Choroid plexus epithelial cell (primary cell): ENCODE measurements around the gene RBM22.

ENCODE experiments used
- DNase-seq: peaks from one replicate; pipeline ENCODE4 v3.0.0-alpha.2; 2010; ENCODE audit warnings: low read depth
- H3K4me3 ChIP-seq: 2 replicates; pipeline ENCODE4 v1.5.1; 2011; ENCODE audit warnings: low read depth, mild to moderate bottlenecking, control low read depth, low read length, moderate library complexity
- TF ChIP-seq, protein P1 (sequence below): conservative IDR thresholded peaks from 2 replicates; pipeline ENCODE4 v1.5.1; 2011; ENCODE audit warnings: low read depth, mild to moderate bottlenecking, control low read depth, inconsistent platforms, low read length, moderate library complexity

The RBM22 gene

DNA sequence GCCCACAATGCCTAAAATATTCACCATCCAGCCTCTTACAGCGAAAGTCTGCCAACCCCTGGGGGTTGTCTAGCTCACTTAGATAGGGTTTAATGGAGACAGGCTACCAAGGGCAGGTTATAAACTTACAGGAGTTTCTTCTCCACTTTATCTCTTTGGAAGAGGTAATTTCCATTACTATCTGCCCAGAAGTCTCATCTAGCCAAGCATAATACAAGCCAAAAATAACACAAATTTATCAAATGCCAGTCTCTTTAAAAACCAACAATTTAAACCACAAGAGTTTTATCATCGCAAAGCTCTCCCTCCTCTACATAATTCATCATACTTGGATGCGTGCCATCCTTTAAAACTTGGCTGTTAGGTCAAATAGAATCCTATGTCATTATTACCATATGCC, 6.2 kb downstream of the RBM22 start:
- TF ChIP-seq, protein P1, sequence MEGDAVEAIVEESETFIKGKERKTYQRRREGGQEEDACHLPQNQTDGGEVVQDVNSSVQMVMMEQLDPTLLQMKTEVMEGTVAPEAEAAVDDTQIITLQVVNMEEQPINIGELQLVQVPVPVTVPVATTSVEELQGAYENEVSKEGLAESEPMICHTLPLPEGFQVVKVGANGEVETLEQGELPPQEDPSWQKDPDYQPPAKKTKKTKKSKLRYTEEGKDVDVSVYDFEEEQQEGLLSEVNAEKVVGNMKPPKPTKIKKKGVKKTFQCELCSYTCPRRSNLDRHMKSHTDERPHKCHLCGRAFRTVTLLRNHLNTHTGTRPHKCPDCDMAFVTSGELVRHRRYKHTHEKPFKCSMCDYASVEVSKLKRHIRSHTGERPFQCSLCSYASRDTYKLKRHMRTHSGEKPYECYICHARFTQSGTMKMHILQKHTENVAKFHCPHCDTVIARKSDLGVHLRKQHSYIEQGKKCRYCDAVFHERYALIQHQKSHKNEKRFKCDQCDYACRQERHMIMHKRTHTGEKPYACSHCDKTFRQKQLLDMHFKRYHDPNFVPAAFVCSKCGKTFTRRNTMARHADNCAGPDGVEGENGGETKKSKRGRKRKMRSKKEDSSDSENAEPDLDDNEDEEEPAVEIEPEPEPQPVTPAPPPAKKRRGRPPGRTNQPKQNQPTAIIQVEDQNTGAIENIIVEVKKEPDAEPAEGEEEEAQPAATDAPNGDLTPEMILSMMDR = no peak
- H3K4me3 ChIP-seq = no peak overlapping the region
- DNase-seq = peak; percentile 53

DNA sequence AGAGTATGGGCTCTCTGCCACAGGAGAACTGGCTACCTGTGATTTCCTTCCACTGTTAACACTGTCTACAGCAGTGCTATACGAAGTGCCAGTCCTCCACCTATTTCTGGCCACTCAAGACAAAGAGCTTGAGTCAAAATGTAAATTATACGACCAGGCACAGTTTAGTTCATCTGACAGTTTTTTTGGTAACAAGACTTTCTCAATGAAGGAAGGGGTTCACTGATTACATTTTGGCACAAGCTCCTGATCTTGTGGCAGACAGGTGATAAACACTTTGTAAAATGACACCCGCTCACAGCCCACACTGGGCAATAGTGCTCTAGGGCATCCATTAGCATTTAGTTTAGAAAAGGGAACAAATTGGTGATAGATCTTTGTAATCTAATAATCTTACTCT, 8.6 kb downstream of the RBM22 start:
- TF ChIP-seq, protein P1 = no peak
- no peak for DNase-seq

DNA sequence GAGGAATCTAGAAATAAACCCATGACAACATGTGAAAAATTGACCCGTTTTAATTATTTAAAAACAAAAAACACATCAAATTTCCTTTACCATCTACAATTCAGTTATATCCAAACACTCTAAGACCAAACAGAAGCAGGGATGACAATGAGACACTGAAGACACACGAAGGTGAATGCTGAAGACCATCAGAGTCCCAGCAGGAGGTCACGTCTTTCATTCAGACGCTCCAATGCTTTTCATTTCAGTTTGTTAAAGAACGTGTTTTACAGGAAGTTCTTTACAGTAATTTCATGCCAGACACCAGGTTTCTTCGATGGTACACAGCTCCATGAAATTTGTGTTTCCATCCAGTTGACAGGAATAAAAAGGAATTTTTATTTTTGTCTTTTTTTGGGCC, 10.1 kb downstream of the RBM22 start:
- no peak overlapping the region for H3K4me3 ChIP-seq
- TF ChIP-seq, protein P1 = no peak
- no peak for DNase-seq

More for the DNA sequence above, 8.6 kb downstream of the RBM22 start:
- H3K4me3 ChIP-seq = no peak overlapping the region

DNA sequence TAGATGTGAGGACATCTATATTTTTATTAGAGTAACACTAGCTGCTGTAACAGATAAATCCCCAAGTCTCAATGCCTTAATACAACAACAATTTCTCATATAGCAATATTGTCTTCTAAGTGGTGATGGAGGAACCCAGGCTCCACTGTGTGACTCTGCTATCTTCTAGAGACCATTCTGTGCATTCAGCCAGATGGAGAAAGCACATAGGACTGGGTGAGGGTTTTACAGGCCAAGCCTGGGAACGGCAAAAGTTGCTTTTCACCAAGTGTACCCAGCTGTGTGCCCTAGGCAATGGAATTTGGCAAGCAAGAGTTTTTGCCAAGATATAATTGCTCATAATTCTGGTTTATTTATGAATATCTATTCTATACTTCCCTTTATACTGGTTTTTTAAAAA, 11.7 kb downstream of the RBM22 start:
- no peak overlapping the region for H3K4me3 ChIP-seq
- TF ChIP-seq, protein P1 = no peak
- DNase-seq = no peak

DNA sequence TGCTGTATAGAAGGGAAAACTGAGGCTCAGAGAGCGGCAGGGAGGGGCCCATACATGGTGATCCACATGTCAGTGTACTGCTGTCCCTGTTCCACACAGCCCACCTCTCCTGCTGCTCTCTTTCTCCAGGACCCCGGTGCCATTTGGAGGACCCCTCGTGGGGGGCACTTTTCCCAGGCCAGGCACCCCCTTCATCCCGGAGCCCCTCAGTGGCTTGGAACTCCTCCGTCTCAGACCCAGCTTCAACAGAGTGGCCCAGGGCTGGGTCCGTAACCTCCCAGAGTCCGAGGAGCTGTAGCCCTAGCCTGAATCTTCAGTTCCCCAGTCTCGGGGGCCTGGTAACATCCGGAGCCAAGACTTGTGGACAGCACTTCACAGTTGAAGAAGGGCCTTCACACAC, 24.3 kb downstream of the RBM22 start:
- TF ChIP-seq, protein P1 = no peak
- no peak for DNase-seq

DNA sequence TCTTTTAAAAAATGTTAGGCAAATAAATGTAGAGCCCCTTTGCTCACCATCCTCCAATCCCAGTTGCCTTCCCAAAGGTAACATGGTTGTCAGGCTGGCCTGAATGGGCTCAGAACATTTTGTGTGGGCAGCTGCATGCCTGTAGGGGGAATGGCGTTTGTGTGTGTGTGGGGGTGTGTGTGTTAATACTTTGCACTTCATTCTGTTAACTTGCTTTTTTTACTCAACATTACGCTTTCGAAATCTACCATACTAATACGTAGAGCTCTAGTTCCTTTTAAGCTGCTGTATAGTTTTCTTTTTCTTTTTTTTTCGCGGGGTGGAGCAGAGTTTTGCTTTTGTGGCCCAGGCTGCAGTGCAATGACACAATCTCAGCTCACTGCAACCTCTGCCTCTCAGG, 25.8 kb downstream of the RBM22 start:
- no peak for DNase-seq
- H3K4me3 ChIP-seq = no peak overlapping the region
- TF ChIP-seq, protein P1 = no peak

More for the DNA sequence above, 24.3 kb downstream of the RBM22 start:
- no peak overlapping the region for H3K4me3 ChIP-seq

DNA sequence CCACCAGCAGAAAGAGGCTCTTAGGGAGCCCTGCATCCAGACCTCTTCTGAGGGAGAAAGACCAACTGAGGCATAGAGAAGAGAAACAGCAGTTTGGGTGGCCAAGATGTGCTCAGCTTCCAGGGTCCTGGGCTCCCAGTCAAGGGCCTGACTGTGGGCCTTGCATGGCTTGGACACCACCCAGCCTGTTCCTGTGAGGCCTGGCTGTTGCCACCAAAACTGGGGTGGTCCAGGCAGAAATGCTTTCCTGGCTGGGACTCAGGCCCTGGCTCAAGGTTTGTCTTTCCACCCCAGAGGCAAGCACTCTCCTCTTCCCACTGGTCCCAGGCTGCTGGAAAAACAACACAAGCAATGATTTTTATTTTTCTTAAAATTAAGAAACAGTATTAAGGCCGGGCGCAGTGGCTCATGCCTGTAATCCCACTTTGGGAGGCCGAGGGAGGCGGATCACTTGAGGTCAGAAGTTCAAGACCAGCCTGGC, 26.5 kb downstream of the RBM22 start:
- H3K4me3 ChIP-seq = no peak overlapping the region
- no peak for DNase-seq
- TF ChIP-seq, protein P1 = peak; percentile 24
